Measurements from ENCODE around the gene ABCC3. TPM values are rescaled to one million over a fixed set of nuclear protein-coding genes. Genes with fewer than 3 reads are reported as not detected.

The ABCC3 gene
- total RNA-seq, 2 donors from 2014 or later: 0.40 TPM; not detected in 1

DNA sequence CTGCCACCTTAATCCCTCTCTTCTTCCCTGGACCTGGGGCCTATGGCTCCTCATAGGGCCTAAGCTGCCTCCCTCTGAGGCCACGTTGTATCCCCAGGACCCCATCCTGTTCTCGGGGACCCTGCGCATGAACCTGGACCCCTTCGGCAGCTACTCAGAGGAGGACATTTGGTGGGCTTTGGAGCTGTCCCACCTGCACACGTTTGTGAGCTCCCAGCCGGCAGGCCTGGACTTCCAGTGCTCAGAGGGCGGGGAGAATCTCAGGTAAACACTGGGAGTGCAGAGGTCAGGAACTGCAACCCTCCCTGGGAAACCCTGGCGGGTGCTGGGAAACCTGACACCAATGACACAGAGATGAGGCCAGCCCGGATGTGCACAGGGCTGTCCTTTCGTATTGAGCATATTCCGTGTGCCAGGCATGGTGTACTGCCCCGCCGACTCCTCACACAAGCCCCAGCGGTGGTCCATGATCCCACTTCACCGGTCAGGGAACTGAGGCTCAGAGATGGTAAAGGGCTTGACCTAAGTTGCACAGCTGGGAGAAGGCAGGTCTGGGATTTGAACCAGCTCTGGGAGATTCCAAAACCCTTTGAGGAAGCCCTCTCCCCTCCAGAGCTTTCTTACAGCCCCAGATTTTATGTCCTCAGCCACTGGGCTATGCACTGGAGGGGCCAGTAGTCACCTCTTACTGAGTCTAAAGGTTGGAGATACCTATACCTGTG lies 50.1 kb downstream of the ABCC3 start:
- no peaks in the 10 kb centered on the region for H3K9me3 Mint-ChIP-seq
- no peaks in the 10 kb centered on the region for H3K36me3 Mint-ChIP-seq (ENCODE audit: low read depth)
- H3K27me3 Mint-ChIP-seq: peaks cover 10% of the 10 kb centered on the region
- no peak for ATAC-seq (replicated peaks)
- H3K4me1 Mint-ChIP-seq: peaks cover 6% of the 10 kb centered on the region
- no peak overlapping the region for H3K4me3 Mint-ChIP-seq
- H3K27ac Mint-ChIP-seq: no peak overlapping the region

DNA sequence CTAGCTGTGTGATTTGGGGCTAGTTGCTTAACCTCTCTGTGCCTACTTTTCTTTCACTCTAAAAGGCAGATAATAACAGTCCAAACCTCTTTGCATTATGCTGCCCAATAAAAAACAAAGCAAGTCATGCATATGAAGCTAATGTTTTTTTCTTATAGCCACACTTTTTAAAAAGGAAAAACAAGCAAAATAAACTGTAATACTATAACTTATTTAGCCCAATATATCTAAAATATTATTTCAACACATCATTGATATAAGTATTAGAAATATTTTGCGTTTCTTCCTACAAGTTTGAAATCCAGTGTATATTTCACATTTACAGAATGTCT lies 50.6 kb downstream of the ABCC3 start:
- Mint-ChIP-seq H3K9me3 (no peaks in the 10 kb centered on the region), H3K27ac (no peak overlapping the region), H3K36me3 (ENCODE audit: low read depth) (no peaks in the 10 kb centered on the region), H3K27me3 (peaks cover 10% of the 10 kb centered on the region), H3K4me3 (no peak overlapping the region), H3K4me1 (peaks cover 6% of the 10 kb centered on the region)
- no peak for ATAC-seq (replicated peaks)

GRCh38 chr17:50685691-50686493 lies 51.2 kb downstream of the ABCC3 start:
- no peak for ATAC-seq (replicated peaks)
- Mint-ChIP-seq H3K4me3 (no peak overlapping the region), H3K27me3 (peaks cover 10% of the 10 kb centered on the region), H3K36me3 (ENCODE audit: low read depth) (no peaks in the 10 kb centered on the region), H3K27ac (no peak overlapping the region), H3K9me3 (no peaks in the 10 kb centered on the region), H3K4me1 (peaks cover 6% of the 10 kb centered on the region)

DNA sequence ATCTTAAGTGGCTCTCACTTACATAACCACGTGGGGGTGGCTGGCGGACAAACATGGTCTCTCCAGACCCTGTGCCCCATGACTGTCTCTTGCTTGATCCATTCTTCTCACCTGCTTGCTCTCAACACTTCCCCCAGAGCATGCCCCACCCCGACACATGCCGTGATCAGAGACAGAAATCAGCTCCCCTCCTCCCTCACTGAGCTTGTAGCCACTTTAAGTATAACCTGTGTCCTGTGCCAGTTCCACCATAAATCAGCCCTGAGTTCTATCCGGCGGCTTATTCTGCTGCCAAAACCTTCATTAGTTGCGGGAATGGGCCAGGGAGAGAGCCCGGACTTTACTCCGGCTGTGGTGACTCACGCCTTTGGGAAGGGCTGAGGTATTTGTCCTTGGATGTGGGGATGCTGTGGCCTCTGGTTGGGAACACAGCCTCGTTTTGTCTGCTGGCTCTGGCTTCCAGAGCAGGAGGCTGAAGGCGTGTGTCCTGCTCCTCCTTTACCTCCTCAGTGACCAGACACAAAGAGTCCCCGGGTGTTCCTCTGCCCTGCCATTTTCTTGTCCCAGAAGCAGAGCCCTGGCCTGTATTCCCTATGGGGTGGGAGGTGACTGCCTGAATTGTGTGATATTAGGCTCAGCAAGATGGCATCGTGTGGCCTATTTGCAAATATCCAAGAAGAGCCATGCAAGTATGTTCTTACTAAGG lies 52.0 kb downstream of the ABCC3 start:
- ATAC-seq (replicated peaks): no peak
- H3K4me1 Mint-ChIP-seq: no peaks in the 10 kb centered on the region
- H3K36me3 Mint-ChIP-seq (ENCODE audit: low read depth): no peaks in the 10 kb centered on the region
- no peak overlapping the region for H3K27ac Mint-ChIP-seq
- H3K4me3 Mint-ChIP-seq: no peak overlapping the region
- H3K27me3 Mint-ChIP-seq: peaks cover 3% of the 10 kb centered on the region
- H3K9me3 Mint-ChIP-seq: no peaks in the 10 kb centered on the region

- Mint-ChIP-seq H3K36me3 (ENCODE audit: low read depth) (peaks cover under 1% of the 10 kb centered on the region), H3K27ac (no peak overlapping the region), H3K27me3 (peaks cover 2% of the 10 kb centered on the region), H3K4me1 (no peaks in the 10 kb centered on the region), H3K4me3 (no peak overlapping the region), H3K9me3 (no peaks in the 10 kb centered on the region)
- ATAC-seq (replicated peaks): no peak
These were observed 52.8 kb downstream of the ABCC3 start for GRCh38 chr17:50687200-50688066.

DNA sequence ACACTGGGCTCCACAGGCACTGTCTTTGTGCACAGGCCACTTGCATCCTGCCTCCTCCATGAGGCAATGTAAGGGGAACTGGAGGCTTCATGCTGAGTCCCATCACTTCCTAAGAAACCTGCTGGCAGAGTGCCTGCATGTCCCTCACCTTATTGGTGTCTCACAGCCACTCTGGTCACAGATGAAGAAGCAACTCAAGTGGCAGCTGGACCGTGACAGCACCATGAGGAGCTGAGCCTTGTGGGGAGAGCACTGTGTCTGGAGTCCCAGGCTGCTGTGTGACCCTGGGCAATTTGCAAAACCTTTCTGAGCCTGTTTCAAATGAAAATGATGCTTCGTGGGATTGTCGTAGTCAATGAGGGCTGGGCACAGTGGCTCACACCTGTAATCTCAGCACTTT lies 53.6 kb downstream of the ABCC3 start:
- Mint-ChIP-seq H3K27me3 (no peaks in the 10 kb centered on the region), H3K36me3 (ENCODE audit: low read depth) (peaks cover 9% of the 10 kb centered on the region)
- no peak for ATAC-seq (replicated peaks)

DNA sequence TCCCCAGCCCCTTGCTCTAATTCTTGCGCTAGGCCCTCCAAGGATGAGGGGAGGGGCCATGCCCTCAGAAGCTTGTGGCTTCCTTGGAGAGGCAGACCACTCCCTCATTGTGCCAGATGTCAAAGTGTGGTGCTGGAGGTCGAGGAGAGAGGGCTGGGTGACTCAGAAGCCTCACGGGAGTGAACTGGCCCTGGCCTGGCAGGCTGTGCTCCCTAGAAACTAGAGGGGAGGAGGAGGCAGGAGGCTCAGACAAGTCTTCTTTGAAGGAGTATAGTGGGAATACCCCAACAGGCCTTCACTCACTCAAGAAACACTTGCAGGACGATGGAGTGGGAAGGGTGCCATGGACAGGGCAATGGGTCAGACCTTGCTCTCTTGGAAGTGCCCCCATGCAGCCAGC lies 54.6 kb downstream of the ABCC3 start:
- ATAC-seq (replicated peaks): no peak
- no peaks in the 10 kb centered on the region for H3K27me3 Mint-ChIP-seq
- H3K36me3 Mint-ChIP-seq (ENCODE audit: low read depth): peaks cover 19% of the 10 kb centered on the region
- H3K9me3 Mint-ChIP-seq: no peaks in the 10 kb centered on the region
- no peak overlapping the region for H3K27ac Mint-ChIP-seq
- no peaks in the 10 kb centered on the region for H3K4me1 Mint-ChIP-seq
- no peak overlapping the region for H3K4me3 Mint-ChIP-seq

More for the DNA sequence above, 53.6 kb downstream of the ABCC3 start:
- no peaks in the 10 kb centered on the region for H3K9me3 Mint-ChIP-seq
- H3K4me1 Mint-ChIP-seq: no peaks in the 10 kb centered on the region
- H3K4me3 Mint-ChIP-seq: no peak overlapping the region
- H3K27ac Mint-ChIP-seq: no peak overlapping the region

DNA sequence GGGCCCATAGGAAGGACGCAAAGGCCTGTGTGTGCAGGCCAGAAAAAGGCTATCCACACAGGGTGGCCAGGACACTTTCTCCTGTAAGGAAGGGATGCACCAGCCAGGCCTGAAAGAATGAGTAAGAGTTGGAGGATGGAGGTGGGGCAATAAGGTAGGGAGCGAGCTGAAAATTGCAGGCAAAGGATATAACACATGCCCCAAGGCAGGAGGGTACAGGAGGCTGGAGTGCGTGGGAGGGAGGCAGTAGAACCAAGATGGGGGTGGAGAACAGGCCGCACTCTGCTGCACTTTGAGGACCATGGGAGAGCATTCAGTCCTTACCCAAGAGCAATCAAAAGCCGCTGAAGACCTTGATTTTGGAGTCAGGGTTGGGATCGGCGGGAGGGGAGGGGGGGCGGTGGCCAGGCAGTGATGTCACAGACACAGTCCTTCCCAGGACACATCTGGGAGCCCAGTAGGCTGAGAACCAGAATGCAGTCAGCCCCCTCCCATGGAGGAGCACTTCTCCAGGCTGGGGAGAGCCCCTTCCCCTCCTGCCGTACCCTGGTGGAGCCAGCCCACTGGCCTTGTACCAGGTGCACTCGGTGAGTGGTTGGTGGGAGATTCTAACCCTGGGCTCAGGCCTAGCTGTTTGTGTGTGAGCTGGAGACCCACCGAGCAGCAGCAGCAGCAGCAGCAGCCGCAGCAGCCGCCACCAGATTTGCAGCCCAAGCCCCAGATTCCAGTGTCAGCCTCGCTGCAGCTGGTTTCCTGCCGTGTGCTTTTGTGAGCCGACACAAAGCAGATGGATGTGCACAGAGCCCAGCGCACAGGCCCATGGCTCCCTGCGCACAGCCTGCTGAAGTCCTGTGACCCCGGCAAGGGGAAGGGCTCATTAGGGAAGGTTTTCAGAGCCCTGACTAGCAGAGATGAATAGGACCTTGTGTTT lies 55.5 kb downstream of the ABCC3 start:
- H3K9me3 Mint-ChIP-seq: no peaks in the 10 kb centered on the region
- peaks cover 29% of the 10 kb centered on the region for H3K36me3 Mint-ChIP-seq (ENCODE audit: low read depth)
- H3K27ac Mint-ChIP-seq: no peak overlapping the region
- no peaks in the 10 kb centered on the region for H3K4me1 Mint-ChIP-seq
- no peak overlapping the region for H3K4me3 Mint-ChIP-seq
- ATAC-seq (replicated peaks): no peak
- no peaks in the 10 kb centered on the region for H3K27me3 Mint-ChIP-seq

GRCh38 chr17:50690887-50691549 lies 56.3 kb downstream of the ABCC3 start:
- Mint-ChIP-seq H3K36me3 (ENCODE audit: low read depth) (peaks cover 37% of the 10 kb centered on the region), H3K4me3 (no peak overlapping the region), H3K9me3 (no peaks in the 10 kb centered on the region), H3K27me3 (no peaks in the 10 kb centered on the region), H3K27ac (peak overlapping the region; percentile 70), H3K4me1 (no peaks in the 10 kb centered on the region)
- no peak for ATAC-seq (replicated peaks)

GRCh38 chr17:50691550-50692447 lies 57.1 kb downstream of the ABCC3 start:
- H3K9me3 Mint-ChIP-seq: no peaks in the 10 kb centered on the region
- H3K36me3 Mint-ChIP-seq (ENCODE audit: low read depth): peaks cover 44% of the 10 kb centered on the region
- H3K4me3 Mint-ChIP-seq: no peak overlapping the region
- no peaks in the 10 kb centered on the region for H3K27me3 Mint-ChIP-seq
- peak overlapping the region; percentile 70 for H3K27ac Mint-ChIP-seq
- no peaks in the 10 kb centered on the region for H3K4me1 Mint-ChIP-seq
- no peak for ATAC-seq (replicated peaks)

DNA sequence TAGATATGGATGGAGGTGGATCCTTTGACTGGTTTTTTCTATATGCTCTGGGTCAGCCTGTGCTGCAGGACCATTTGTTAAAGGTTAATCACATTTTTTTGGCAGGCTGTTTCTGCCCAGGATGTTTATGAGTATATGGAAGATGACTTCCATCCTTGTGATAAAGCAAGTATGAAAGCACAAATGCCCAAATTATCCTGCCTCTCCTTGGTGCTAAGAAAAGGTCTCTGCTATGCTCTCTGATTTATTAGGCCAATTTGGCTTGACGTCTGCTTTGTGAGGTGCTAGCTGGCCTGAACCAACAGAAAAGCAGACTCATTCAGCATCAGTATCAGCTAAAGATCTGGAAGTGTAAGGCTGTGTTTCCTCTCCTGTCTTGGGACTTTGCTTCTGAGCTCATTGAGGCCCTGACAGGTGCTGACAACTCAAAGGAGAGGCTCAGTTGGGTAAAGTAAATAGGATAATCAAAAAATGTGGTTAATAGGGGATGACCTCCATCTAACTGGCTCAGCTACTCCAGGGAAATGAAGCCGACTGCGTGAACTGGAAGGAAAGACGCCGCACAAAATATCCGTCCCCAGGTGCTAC lies 57.9 kb downstream of the ABCC3 start:
- Mint-ChIP-seq H3K27ac (no peak overlapping the region), H3K27me3 (no peaks in the 10 kb centered on the region)

More for the DNA sequence above, 57.9 kb downstream of the ABCC3 start:
- peaks cover 52% of the 10 kb centered on the region for H3K36me3 Mint-ChIP-seq (ENCODE audit: low read depth)
- no peak overlapping the region for H3K4me3 Mint-ChIP-seq
- ATAC-seq (replicated peaks): no peak
- H3K4me1 Mint-ChIP-seq: no peaks in the 10 kb centered on the region
- H3K9me3 Mint-ChIP-seq: no peaks in the 10 kb centered on the region

All from activated T-helper 17 cell treated with anti-CD3 and anti-CD28 coated beads, Interleukin-2, amount 50 U/mL, for 72 hours (primary cell).